ENCODE data around the gene DNM3. TPM values are rescaled to one million over a fixed set of nuclear protein-coding genes. Genes with fewer than 3 reads are reported as not detected.

DNM3 gene
- total RNA-seq, 1 donor from 2014 or later = 1.8 TPM

- TF ChIP-seq CTCF (conservative IDR thresholded peaks at IDR 0.05; ENCODE audit: low read depth, low read length) = no peak
- H3K4me3 ChIP-seq (ENCODE audit: low read depth, low read length) = no peak overlapping the region
- DNase-seq (ENCODE audit: low read depth) = no peak
Observed at GRCh38 chr1:172394811-172395210, 553.5 kb downstream of the DNM3 start.

- no peak for TF ChIP-seq CTCF (conservative IDR thresholded peaks at IDR 0.05; ENCODE audit: low read depth, low read length)
- no peak for DNase-seq (ENCODE audit: low read depth)
- no peak overlapping the region for H3K4me3 ChIP-seq (ENCODE audit: low read depth, low read length)
Observed at GRCh38 chr1:172395576-172395975, 554.3 kb downstream of the DNM3 start.

GRCh38 chr1:172397221-172397620, 555.9 kb downstream of the DNM3 start:
- DNase-seq (ENCODE audit: low read depth) = no peak
- no peak overlapping the region for H3K4me3 ChIP-seq (ENCODE audit: low read depth, low read length)
- no peak for TF ChIP-seq CTCF (conservative IDR thresholded peaks at IDR 0.05; ENCODE audit: low read depth, low read length)

GRCh38 chr1:172397633-172398032, 556.3 kb downstream of the DNM3 start:
- no peak overlapping the region for H3K4me3 ChIP-seq (ENCODE audit: low read depth, low read length)
- DNase-seq (ENCODE audit: low read depth) = no peak
- no peak for TF ChIP-seq CTCF (conservative IDR thresholded peaks at IDR 0.05; ENCODE audit: low read depth, low read length)

GRCh38 chr1:172398193-172398592, 556.9 kb downstream of the DNM3 start:
- no peak for TF ChIP-seq CTCF (conservative IDR thresholded peaks at IDR 0.05; ENCODE audit: low read depth, low read length)
- no peak overlapping the region for H3K4me3 ChIP-seq (ENCODE audit: low read depth, low read length)
- no peak for DNase-seq (ENCODE audit: low read depth)

GRCh38 chr1:172398970-172399755, 557.9 kb downstream of the DNM3 start:
- peak; percentile 59 for TF ChIP-seq CTCF (conservative IDR thresholded peaks at IDR 0.05; ENCODE audit: low read depth, low read length)
- no peak overlapping the region for H3K4me3 ChIP-seq (ENCODE audit: low read depth, low read length)
- DNase-seq (ENCODE audit: low read depth) = peak; percentile 59

Data from epithelial cell of proximal tubule (primary cell).